HepG2 (cell line): ENCODE measurements around the gene RNF10. TPM values are rescaled to one million over a fixed set of nuclear protein-coding genes. Genes with fewer than 3 reads are reported as not detected.

Experiments used
- ATF7-NPFF ChIP-seq: sonication (generic); formaldehyde crosslinking; IDR thresholded peaks from 2 replicates; pipeline ENCODE4 v1.8.1; 2023; ENCODE audit warnings: mild to moderate bottlenecking, low read depth, missing genetic modification reagents, moderate library complexity
- CSRNP2 ChIP-seq: sonication (generic); formaldehyde crosslinking; conservative IDR thresholded peaks from 2 replicates; pipeline ENCODE4 v1.8.0; 2022; ENCODE audit warnings: low read depth, missing genetic modification reagents
- EEA1 ChIP-seq: sonication (generic); formaldehyde crosslinking; IDR thresholded peaks from 2 replicates; pipeline ENCODE4 v1.5.1; 2020; ENCODE audit warnings: mild to moderate bottlenecking, missing genetic modification reagents, borderline replicate concordance
- GLMP ChIP-seq: sonication (generic); formaldehyde crosslinking; IDR thresholded peaks from 2 replicates; pipeline ENCODE4 v1.9.0; 2021; ENCODE audit warnings: missing genetic modification reagents, mild to moderate bottlenecking, borderline replicate concordance
- HDAC1 ChIP-seq: sonication (generic); formaldehyde crosslinking; IDR thresholded peaks from 2 replicates; pipeline ENCODE4 v1.5.1; 2020; ENCODE audit warnings: mild to moderate bottlenecking, missing genetic modification reagents
- HNRNPK ChIP-seq: fragments of 200-400 bp; formaldehyde crosslinking; IDR thresholded peaks from 2 replicates; pipeline ENCODE4 v1.6.1; 2018; ENCODE audit warnings: low read length, low read depth, moderate library complexity, mild to moderate bottlenecking; ENCODE audit not compliant: poor library complexity, severe bottlenecking
- KDM1A ChIP-seq: IDR thresholded peaks from 2 replicates; pipeline ENCODE4 v1.6.1; 2016; ENCODE audit warnings: missing compliant biosample characterization
- KDM3A ChIP-seq: IDR thresholded peaks from 2 replicates; pipeline ENCODE4 v1.6.1; 2018; ENCODE audit warnings: low read depth, missing compliant biosample characterization
- LBX2 ChIP-seq: sonication (generic); formaldehyde crosslinking; IDR thresholded peaks from 2 replicates; pipeline ENCODE4 v1.5.0; 2020; ENCODE audit warnings: missing genetic modification reagents, mild to moderate bottlenecking, borderline replicate concordance
- MED13 ChIP-seq: sonication (generic); formaldehyde crosslinking; IDR thresholded peaks from 2 replicates; pipeline ENCODE4 v1.5.0; 2020; ENCODE audit warnings: missing genetic modification reagents
- PTBP1 ChIP-seq: fragments of 200-400 bp; formaldehyde crosslinking; IDR thresholded peaks from 2 replicates; pipeline ENCODE4 v1.6.1; 2018; ENCODE audit warnings: low read length, low read depth; ENCODE audit not compliant: poor library complexity, severe bottlenecking
- SAFB2 ChIP-seq: sonication (generic); formaldehyde crosslinking; IDR thresholded peaks from 2 replicates; pipeline ENCODE4 v1.5.1; 2020; ENCODE audit warnings: missing genetic modification reagents, low read depth, mild to moderate bottlenecking, borderline replicate concordance
- SMC3 ChIP-seq: IDR thresholded peaks from 2 replicates; pipeline ENCODE4 v1.6.1; 2011; ENCODE audit warnings: low read length, improper control_type of control experiment
- TOE1 ChIP-seq: sonication (generic); formaldehyde crosslinking; IDR thresholded peaks from 2 replicates; pipeline ENCODE4 v1.4.0; 2020; ENCODE audit warnings: mild to moderate bottlenecking, missing genetic modification reagents
- ZBTB4 ChIP-seq: sonication (generic); formaldehyde crosslinking; IDR thresholded peaks from 2 replicates; pipeline ENCODE4 v1.4.0; 2020; ENCODE audit warnings: missing genetic modification reagents, mild to moderate bottlenecking, borderline replicate concordance
- ZBTB46 ChIP-seq: sonication (generic); formaldehyde crosslinking; IDR thresholded peaks from 2 replicates; pipeline ENCODE4 v1.4.0; 2020; ENCODE audit warnings: mild to moderate bottlenecking, missing genetic modification reagents, borderline replicate concordance
- ZEB1 ChIP-seq: IDR thresholded peaks from 2 replicates; pipeline ENCODE4 v1.6.1; 2012; ENCODE audit warnings: mild to moderate bottlenecking, low read depth, inconsistent platforms; ENCODE audit not compliant: insufficient replicate concordance
- ZMYM2 ChIP-seq: sonication (generic); formaldehyde crosslinking; IDR thresholded peaks from 2 replicates; pipeline ENCODE4 v1.8.0; 2022; ENCODE audit warnings: mild to moderate bottlenecking, missing genetic modification reagents
- ZNF382 ChIP-seq: sonication (generic); formaldehyde crosslinking; IDR thresholded peaks from 2 replicates; pipeline ENCODE4 v1.5.0; 2020; ENCODE audit warnings: missing genetic modification reagents, mild to moderate bottlenecking, borderline replicate concordance
- ZNF740 ChIP-seq: sonication (generic); formaldehyde crosslinking; IDR thresholded peaks from 2 replicates; pipeline ENCODE4 v1.4.0; 2020; ENCODE audit warnings: missing genetic modification reagents
- ZNF761 ChIP-seq: sonication (generic); formaldehyde crosslinking; conservative IDR thresholded peaks from 2 replicates; pipeline ENCODE4 v1.4.0; 2020; ENCODE audit warnings: mild to moderate bottlenecking, missing genetic modification reagents
- polyA plus RNA-seq, 8 experiments: library from polyadenylated mRNA; depleted of rRNA in 3 of 8; stranded (reverse) in 7 of 8; unstranded in 1 of 8; fragments of >200 nt; fragmentation: Illumina TruSeq in 4 of 8; extraction: Trizol in 4 of 8; gene quantifications; 2 replicates each; pipeline versions ENCODE4 v1.2.1 to v1.2.3, GENCODE V29; 2011 to 2016; ENCODE audit warnings: low read depth in 4 of 8, missing spikeins in 1 of 8, mixed read lengths in 1 of 8; ENCODE audit not compliant: insufficient read depth in 1 of 8
- total RNA-seq, 5 experiments: library from RNA; depleted of rRNA; stranded (reverse); fragments of >200 nt; fragmentation: Illumina TruSeq; extraction: Trizol; gene quantifications; 2 replicates each; pipeline ENCODE4 v1.2.3, GENCODE V29; 2016; ENCODE audit warnings: low read depth in 1 of 5

The RNF10 gene
- total and polyA plus RNA-seq, 2 of the 13 experiments (the other 11 are each of a cell fraction or from before 2014, with no cell fraction given): 62.5 to 88.0 TPM

GRCh38 chr12:120495731-120496412, 38.3 kb upstream of the RNF10 start, which contains the start of gene DYNLL1 (continued):
- TF ChIP-seq SAFB2 (CRISPR knock-in tag) (no peak), TOE1 (CRISPR knock-in tag) (no peak), PTBP1 (no peak), MED13 (CRISPR knock-in tag) (peak; percentile 40; the same call in 1 of the 2 replicates), ZNF382 (CRISPR knock-in tag) (no peak), ZBTB4 (CRISPR knock-in tag) (no peak), LBX2 (CRISPR knock-in tag) (peak; percentile 89), ZEB1 (no peak), ZNF761 (CRISPR knock-in tag) (no peak), SMC3 (no peak), KDM3A (CRISPR knock-in tag) (no peak), EEA1 (no peak), ZBTB46 (CRISPR knock-in tag) (no peak), KDM1A (no peak), ZMYM2 (no peak), ATF7-NPFF (peak; percentile 51), HNRNPK (no peak), ZNF740 (CRISPR knock-in tag) (peak; percentile 96), CSRNP2 (CRISPR knock-in tag) (no peak), HDAC1 (CRISPR knock-in tag) (peak; percentile 96), GLMP (CRISPR knock-in tag) (no peak)
